Measurements from ENCODE around the gene ARID4B.

Gene ARID4B

GRCh38 chr1:235149824-235150223 lies 178.2 kb downstream of the ARID4B start:
- no peak for DNase-seq
- Histone ChIP-seq H3K27me3 (no peaks in the 10 kb centered on the region), H3K9me3 (no peaks in the 10 kb centered on the region), H3K36me3 (peaks cover 53 to 96% (median 67%) of the 10 kb centered on the region in 3 donors), H3K4me3 (no peak overlapping the region), H3K4me1 (no peaks in the 10 kb centered on the region), H3K27ac (no peak overlapping the region)
- TF ChIP-seq CTCF (IDR thresholded peaks at IDR 0.05): no peak
- intact Hi-C loops (cut with DNase I; ENCODE audit: low total_unique reads): no loop called here

- Histone ChIP-seq H3K4me3 (no peak overlapping the region), H3K27me3 (no peaks in the 10 kb centered on the region), H3K4me1 (no peaks in the 10 kb centered on the region), H3K36me3 (peaks cover 45 to 97% (median 67%) of the 10 kb centered on the region in 3 donors), H3K9me3 (no peaks in the 10 kb centered on the region), H3K27ac (no peak overlapping the region)
- no peak for DNase-seq
- intact Hi-C loops (cut with DNase I; ENCODE audit: low total_unique reads): no loop called here
- no peak for TF ChIP-seq CTCF (IDR thresholded peaks at IDR 0.05)
These were observed 180.7 kb downstream of the ARID4B start for GRCh38 chr1:235147269-235147668.

- DNase-seq: no peak
- Histone ChIP-seq H3K9me3 (no peaks in the 10 kb centered on the region), H3K27me3 (no peaks in the 10 kb centered on the region), H3K4me1 (no peaks in the 10 kb centered on the region), H3K27ac (no peak overlapping the region), H3K36me3 (peaks cover 47 to 98% (median 71%) of the 10 kb centered on the region in 3 donors), H3K4me3 (no peak overlapping the region)
- intact Hi-C loops (cut with DNase I; ENCODE audit: low total_unique reads): no loop called here
- no peak for TF ChIP-seq CTCF (IDR thresholded peaks at IDR 0.05)
These were observed 182.3 kb downstream of the ARID4B start for GRCh38 chr1:235145639-235146038.

GRCh38 chr1:235142991-235143390 lies 185.0 kb downstream of the ARID4B start:
- H3K4me1 ChIP-seq: no peaks in the 10 kb centered on the region
- intact Hi-C loops (cut with DNase I; ENCODE audit: low total_unique reads): no loop called here
- H3K36me3 ChIP-seq: peaks cover 38 to 94% (median 83%) of the 10 kb centered on the region in 3 donors
- no peak for DNase-seq
- no peaks in the 10 kb centered on the region for H3K9me3 ChIP-seq
- no peak overlapping the region for H3K27ac ChIP-seq
- no peak overlapping the region for H3K4me3 ChIP-seq
- TF ChIP-seq CTCF (IDR thresholded peaks at IDR 0.05): no peak
- H3K27me3 ChIP-seq: no peaks in the 10 kb centered on the region

- intact Hi-C loops (cut with DNase I; ENCODE audit: low total_unique reads): no loop called here
- Histone ChIP-seq H3K27ac (no peak overlapping the region), H3K4me1 (no peaks in the 10 kb centered on the region), H3K27me3 (no peaks in the 10 kb centered on the region), H3K9me3 (no peaks in the 10 kb centered on the region), H3K4me3 (no peak overlapping the region), H3K36me3 (peaks cover 47 to 94% (median 84%) of the 10 kb centered on the region in 3 donors)
- no peak for DNase-seq
- TF ChIP-seq CTCF (IDR thresholded peaks at IDR 0.05): no peak
These were observed 188.7 kb downstream of the ARID4B start for GRCh38 chr1:235139315-235139714.

GRCh38 chr1:235138821-235139220 lies 189.2 kb downstream of the ARID4B start:
- no peak for DNase-seq
- Histone ChIP-seq H3K4me1 (no peaks in the 10 kb centered on the region), H3K9me3 (no peaks in the 10 kb centered on the region), H3K4me3 (no peak overlapping the region), H3K36me3 (peaks cover 45 to 94% (median 86%) of the 10 kb centered on the region in 3 donors), H3K27me3 (no peaks in the 10 kb centered on the region), H3K27ac (no peak overlapping the region)
- intact Hi-C loops (cut with DNase I; ENCODE audit: low total_unique reads): no loop called here
- no peak for TF ChIP-seq CTCF (IDR thresholded peaks at IDR 0.05)
